GM19463 (cell line): ENCODE measurements around the gene THRA.
"Not testable (repeated sequence)": the region's sequence is repeated elsewhere in the genome, so short reads cannot be mapped to it uniquely, and the experiment has no call there.

ENCODE experiments used
- ATAC-seq: cut with Tn5 transposase; IDR thresholded peaks from one replicate; pipeline ENCODE4 v1.9.1; 2021; ENCODE audit warnings: mild to moderate bottlenecking, moderate library complexity; ENCODE audit not compliant: unreplicated experiment

The THRA gene

GRCh38 chr17:40143166-40143565 is 80.4 kb downstream of the THRA start:
- not testable (repeated sequence) for ATAC-seq
